ENCODE results near the gene GABBR2. TPM values are rescaled to one million over a fixed set of nuclear protein-coding genes. Genes with fewer than 3 reads are reported as not detected.

GABBR2 gene
- total and polyA plus RNA-seq, 9 of the 15 experiments (the other 6 are each of a cell fraction or from before 2014, with no cell fraction given), result 0.15 to 1.9 (median 0.32) TPM

DNA sequence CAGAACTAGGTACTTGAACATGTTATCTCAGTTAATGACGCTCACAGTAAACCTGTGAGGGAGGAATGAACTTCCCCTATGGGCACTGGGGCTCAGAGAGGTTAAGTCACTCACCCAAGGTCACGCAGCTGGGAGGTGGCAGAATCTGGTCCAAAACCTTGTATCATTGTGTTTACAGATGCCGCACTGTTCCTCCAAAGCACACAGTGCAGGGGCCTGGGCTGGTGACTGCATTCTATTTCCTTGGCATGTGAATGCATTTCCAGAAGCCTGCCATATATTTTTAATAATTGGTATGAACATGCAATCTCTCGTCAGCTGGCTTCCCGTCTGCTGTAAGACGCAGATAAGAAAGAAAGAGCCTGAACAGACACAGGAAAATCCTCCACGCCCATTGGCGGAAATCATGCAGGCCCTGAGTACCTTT is 376.3 kb downstream of the GABBR2 start (continued):
- TF ChIP-seq ZBTB33 (CRISPR knock-in tag; IDR thresholded peaks at IDR 0.05) (no peak), STAT5A (IDR thresholded peaks at IDR 0.05; ENCODE audit: borderline replicate concordance, low read length) (peak; percentile 67; the same call in 1 of the 2 replicates), PTTG1 (tag; IDR thresholded peaks at IDR 0.05; ENCODE audit: low read depth) (no peak), FOXJ3 (CRISPR knock-in tag; IDR thresholded peaks at IDR 0.05) (no peak), ZNF121 (CRISPR knock-in tag; conservative IDR thresholded peaks at IDR 0.05) (no peak), CBX2 (IDR thresholded peaks at IDR 0.05; ENCODE audit: insufficient read depth, low read length, poor library complexity, severe bottlenecking) (no peak), ADNP (tag; IDR thresholded peaks at IDR 0.05) (peak; percentile 93), SMARCA4 (IDR thresholded peaks at IDR 0.05) (peak; percentile 86; the same call in 1 of the 2 replicates), LARP7 (IDR thresholded peaks at IDR 0.05) (no peak), ZNF347 (CRISPR knock-in tag; IDR thresholded peaks at IDR 0.05; ENCODE audit: low read depth) (no peak), ZNF197 (CRISPR knock-in tag; IDR thresholded peaks at IDR 0.05; ENCODE audit: low read depth) (0 out of 2 replicates have a peak, but pooled peaks have one; percentile 48), ZNF175 (CRISPR knock-in tag; IDR thresholded peaks at IDR 0.05; ENCODE audit: low read depth) (no peak), XRCC3 (IDR thresholded peaks at IDR 0.05) (no peak), ZNF830 (CRISPR knock-in tag; IDR thresholded peaks at IDR 0.05) (no peak), HNRNPH1 (optimal IDR thresholded peaks at IDR 0.05; ENCODE audit: low read depth, low read length) (no peak), SIRT6 (IDR thresholded peaks at IDR 0.05; ENCODE audit: low read depth, low read length) (no peak), STAG1 (CRISPR knock-in tag; IDR thresholded peaks at IDR 0.05; ENCODE audit: borderline replicate concordance) (no peak), POLR3A (IDR thresholded peaks at IDR 0.05; ENCODE audit: borderline replicate concordance, extremely low read depth, insufficient read depth, insufficient read length) (no peak)
- TF ChIP-seq, protein P1, sequence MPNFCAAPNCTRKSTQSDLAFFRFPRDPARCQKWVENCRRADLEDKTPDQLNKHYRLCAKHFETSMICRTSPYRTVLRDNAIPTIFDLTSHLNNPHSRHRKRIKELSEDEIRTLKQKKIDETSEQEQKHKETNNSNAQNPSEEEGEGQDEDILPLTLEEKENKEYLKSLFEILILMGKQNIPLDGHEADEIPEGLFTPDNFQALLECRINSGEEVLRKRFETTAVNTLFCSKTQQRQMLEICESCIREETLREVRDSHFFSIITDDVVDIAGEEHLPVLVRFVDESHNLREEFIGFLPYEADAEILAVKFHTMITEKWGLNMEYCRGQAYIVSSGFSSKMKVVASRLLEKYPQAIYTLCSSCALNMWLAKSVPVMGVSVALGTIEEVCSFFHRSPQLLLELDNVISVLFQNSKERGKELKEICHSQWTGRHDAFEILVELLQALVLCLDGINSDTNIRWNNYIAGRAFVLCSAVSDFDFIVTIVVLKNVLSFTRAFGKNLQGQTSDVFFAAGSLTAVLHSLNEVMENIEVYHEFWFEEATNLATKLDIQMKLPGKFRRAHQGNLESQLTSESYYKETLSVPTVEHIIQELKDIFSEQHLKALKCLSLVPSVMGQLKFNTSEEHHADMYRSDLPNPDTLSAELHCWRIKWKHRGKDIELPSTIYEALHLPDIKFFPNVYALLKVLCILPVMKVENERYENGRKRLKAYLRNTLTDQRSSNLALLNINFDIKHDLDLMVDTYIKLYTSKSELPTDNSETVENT (CRISPR knock-in tag; IDR thresholded peaks at IDR 0.05), result no peak
- TF ChIP-seq, protein P2, sequence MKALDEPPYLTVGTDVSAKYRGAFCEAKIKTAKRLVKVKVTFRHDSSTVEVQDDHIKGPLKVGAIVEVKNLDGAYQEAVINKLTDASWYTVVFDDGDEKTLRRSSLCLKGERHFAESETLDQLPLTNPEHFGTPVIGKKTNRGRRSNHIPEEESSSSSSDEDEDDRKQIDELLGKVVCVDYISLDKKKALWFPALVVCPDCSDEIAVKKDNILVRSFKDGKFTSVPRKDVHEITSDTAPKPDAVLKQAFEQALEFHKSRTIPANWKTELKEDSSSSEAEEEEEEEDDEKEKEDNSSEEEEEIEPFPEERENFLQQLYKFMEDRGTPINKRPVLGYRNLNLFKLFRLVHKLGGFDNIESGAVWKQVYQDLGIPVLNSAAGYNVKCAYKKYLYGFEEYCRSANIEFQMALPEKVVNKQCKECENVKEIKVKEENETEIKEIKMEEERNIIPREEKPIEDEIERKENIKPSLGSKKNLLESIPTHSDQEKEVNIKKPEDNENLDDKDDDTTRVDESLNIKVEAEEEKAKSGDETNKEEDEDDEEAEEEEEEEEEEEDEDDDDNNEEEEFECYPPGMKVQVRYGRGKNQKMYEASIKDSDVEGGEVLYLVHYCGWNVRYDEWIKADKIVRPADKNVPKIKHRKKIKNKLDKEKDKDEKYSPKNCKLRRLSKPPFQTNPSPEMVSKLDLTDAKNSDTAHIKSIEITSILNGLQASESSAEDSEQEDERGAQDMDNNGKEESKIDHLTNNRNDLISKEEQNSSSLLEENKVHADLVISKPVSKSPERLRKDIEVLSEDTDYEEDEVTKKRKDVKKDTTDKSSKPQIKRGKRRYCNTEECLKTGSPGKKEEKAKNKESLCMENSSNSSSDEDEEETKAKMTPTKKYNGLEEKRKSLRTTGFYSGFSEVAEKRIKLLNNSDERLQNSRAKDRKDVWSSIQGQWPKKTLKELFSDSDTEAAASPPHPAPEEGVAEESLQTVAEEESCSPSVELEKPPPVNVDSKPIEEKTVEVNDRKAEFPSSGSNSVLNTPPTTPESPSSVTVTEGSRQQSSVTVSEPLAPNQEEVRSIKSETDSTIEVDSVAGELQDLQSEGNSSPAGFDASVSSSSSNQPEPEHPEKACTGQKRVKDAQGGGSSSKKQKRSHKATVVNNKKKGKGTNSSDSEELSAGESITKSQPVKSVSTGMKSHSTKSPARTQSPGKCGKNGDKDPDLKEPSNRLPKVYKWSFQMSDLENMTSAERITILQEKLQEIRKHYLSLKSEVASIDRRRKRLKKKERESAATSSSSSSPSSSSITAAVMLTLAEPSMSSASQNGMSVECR (CRISPR knock-in tag; IDR thresholded peaks at IDR 0.05), result no peak

Data from K562 (cell line).